ENCODE results near the gene FAM89A.

FAM89A gene

GRCh38 chr1:230970432-230970831 is 69.6 kb downstream of the FAM89A start:
- no peak for DNase-seq (ENCODE audit: low read depth)
- no peak for TF ChIP-seq CTCF (IDR thresholded peaks at IDR 0.05; ENCODE audit: control insufficient read depth, insufficient read depth, low read depth, low read length, missing control alignments)
- no peak overlapping the region for H3K4me3 ChIP-seq (ENCODE audit: control insufficient read depth, low read depth, low read length)

Measured in AG09309 (cell line).